ENCODE results near the gene FAM170B. TPM values are rescaled to one million over a fixed set of nuclear protein-coding genes. Genes with fewer than 3 reads are reported as not detected.

The FAM170B gene
- total and polyA plus RNA-seq, 7 experiments from 2014 or later = 0.15 TPM; not detected in 6

- H3K4me3 Mint-ChIP-seq = no peak overlapping the region
- H3K27ac Mint-ChIP-seq = no peak overlapping the region
- no peak for ATAC-seq
- Histone ChIP-seq H3K4me1 (ENCODE audit: control insufficient read depth in 2 of 2, insufficient read depth in 2 of 2, low read length in 2 of 2) (no peaks in the 10 kb centered on the region), H3K9me3 (ENCODE audit: control insufficient read depth in 2 of 3, low read length in 3 of 3) (no peaks in the 10 kb centered on the region), H3K36me3 (ENCODE audit: control insufficient read depth in 2 of 3, insufficient read depth in 3 of 3, low read length in 3 of 3) (no peaks in the 10 kb centered on the region), H3K27me3 (ENCODE audit: control insufficient read depth in 2 of 2, insufficient read depth in 2 of 2, low read length in 2 of 2) (no peaks in the 10 kb centered on the region), H3K27ac (ENCODE audit: low read depth, low read length) (no peak overlapping the region), H3K4me3 (ENCODE audit: low read length) (no peak overlapping the region)
- no peaks in the 10 kb centered on the region for H3K4me1 Mint-ChIP-seq
- ChIA-PET POLR2A (no interaction called here), CTCF (no interaction called here)
- peaks cover 3 to 26% (median 21%) of the 10 kb centered on the region in 5 donors for H3K27me3 Mint-ChIP-seq
- intact Hi-C loops (cut with micrococcal nuclease) = no loop called here
- no peak for DNase-seq
- H3K9me3 Mint-ChIP-seq = peaks cover 0 to 18% (median 5%) of the 10 kb centered on the region in 11 donors
- H3K36me3 Mint-ChIP-seq = peaks cover 0 to 3% (median 0%) of the 10 kb centered on the region in 5 donors
Observed at GRCh38 chr10:49129376-49129775, 4.4 kb downstream of the FAM170B start.

- Histone ChIP-seq H3K4me3 (ENCODE audit: low read length) (no peak overlapping the region), H3K27me3 (ENCODE audit: control insufficient read depth in 2 of 2, insufficient read depth in 2 of 2, low read length in 2 of 2) (no peaks in the 10 kb centered on the region), H3K27ac (ENCODE audit: low read depth, low read length) (no peak overlapping the region), H3K9me3 (ENCODE audit: control insufficient read depth in 2 of 3, low read length in 3 of 3) (no peaks in the 10 kb centered on the region), H3K4me1 (ENCODE audit: control insufficient read depth in 2 of 2, insufficient read depth in 2 of 2, low read length in 2 of 2) (no peaks in the 10 kb centered on the region), H3K36me3 (ENCODE audit: control insufficient read depth in 2 of 3, insufficient read depth in 3 of 3, low read length in 3 of 3) (no peaks in the 10 kb centered on the region)
- peaks cover 5 to 26% (median 21%) of the 10 kb centered on the region in 5 donors for H3K27me3 Mint-ChIP-seq
- H3K27ac Mint-ChIP-seq = no peak overlapping the region
- ATAC-seq (no peak), DNase-seq (no peak)
- ChIA-PET POLR2A (no interaction called here), CTCF (no interaction called here)
- no peak overlapping the region for H3K4me3 Mint-ChIP-seq
- no peaks in the 10 kb centered on the region for H3K4me1 Mint-ChIP-seq
- peaks cover 0 to 20% (median 6%) of the 10 kb centered on the region in 11 donors for H3K9me3 Mint-ChIP-seq
- intact Hi-C loops (cut with micrococcal nuclease) = no loop called here
- peaks cover 0 to 3% (median 0%) of the 10 kb centered on the region in 5 donors for H3K36me3 Mint-ChIP-seq
Observed at GRCh38 chr10:49128854-49129253, 5.0 kb downstream of the FAM170B start.

DNA sequence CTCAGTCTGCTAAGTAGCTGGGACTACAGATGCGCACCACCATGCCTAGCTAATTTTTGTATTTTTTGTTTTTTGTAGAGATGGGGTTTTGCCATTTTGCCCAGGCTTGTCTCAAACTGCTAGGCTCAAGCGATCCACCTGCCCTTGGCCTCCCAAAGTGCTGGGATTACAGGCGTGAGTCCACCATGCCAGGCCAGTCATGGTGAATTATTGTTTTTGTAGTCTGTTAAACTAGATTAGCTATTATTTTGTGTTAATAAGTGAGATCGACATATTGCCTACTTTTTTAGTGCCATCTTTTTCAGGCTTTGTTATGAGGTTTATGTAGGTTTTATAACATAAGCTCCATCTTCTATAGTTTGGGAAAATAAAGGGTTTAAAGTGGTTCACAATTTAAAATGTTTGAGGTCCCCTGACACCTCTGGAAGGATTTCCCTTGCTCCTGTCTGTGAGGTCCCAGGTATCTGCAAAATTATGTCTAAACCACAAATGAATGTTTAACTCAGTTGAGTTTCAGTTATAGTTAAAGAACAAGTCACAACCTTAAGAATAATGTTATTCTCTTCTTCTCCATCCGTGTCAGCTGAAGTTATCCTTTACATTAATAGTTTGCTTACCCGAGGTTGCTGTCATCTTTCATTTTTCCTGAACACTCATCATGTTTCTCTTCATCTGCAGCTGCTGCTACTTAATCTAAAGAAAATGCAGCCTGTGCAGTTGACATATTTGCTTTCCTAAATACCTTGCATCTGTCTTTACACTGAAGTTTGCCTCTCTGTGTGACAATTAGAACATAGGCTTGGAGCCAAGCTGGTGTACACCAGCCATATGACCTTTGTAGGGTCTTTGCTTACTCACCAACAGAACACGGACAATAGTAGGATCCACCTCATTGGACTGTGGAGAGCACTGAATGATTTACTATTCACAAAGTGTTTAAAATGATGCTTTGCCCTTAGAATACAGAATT, 9.6 kb downstream of the FAM170B start:
- H3K27ac ChIP-seq (ENCODE audit: low read depth, low read length) = no peak overlapping the region
- H3K27me3 Mint-ChIP-seq = peaks cover 9 to 23% (median 20%) of the 10 kb centered on the region in 5 donors
- no peak for ATAC-seq
- no peak for DNase-seq
- intact Hi-C loops (cut with micrococcal nuclease) = no loop called here
- H3K27me3 ChIP-seq (ENCODE audit: control insufficient read depth in 2 of 2, insufficient read depth in 2 of 2, low read length in 2 of 2) = no peaks in the 10 kb centered on the region
- H3K4me1 Mint-ChIP-seq = no peaks in the 10 kb centered on the region
- no peaks in the 10 kb centered on the region for H3K9me3 ChIP-seq (ENCODE audit: control insufficient read depth in 2 of 3, low read length in 3 of 3)
- peaks cover 0 to 21% (median 6%) of the 10 kb centered on the region in 11 donors for H3K9me3 Mint-ChIP-seq
- no peak overlapping the region for H3K27ac Mint-ChIP-seq
- H3K36me3 ChIP-seq (ENCODE audit: control insufficient read depth in 2 of 3, insufficient read depth in 3 of 3, low read length in 3 of 3) = no peaks in the 10 kb centered on the region
- ChIA-PET CTCF (no interaction called here), POLR2A (no interaction called here)
- no peaks in the 10 kb centered on the region for H3K36me3 Mint-ChIP-seq
- H3K4me3 ChIP-seq (ENCODE audit: low read length) = no peak overlapping the region
- H3K4me1 ChIP-seq (ENCODE audit: control insufficient read depth in 2 of 2, insufficient read depth in 2 of 2, low read length in 2 of 2) = no peaks in the 10 kb centered on the region
- H3K4me3 Mint-ChIP-seq = no peak overlapping the region

DNA sequence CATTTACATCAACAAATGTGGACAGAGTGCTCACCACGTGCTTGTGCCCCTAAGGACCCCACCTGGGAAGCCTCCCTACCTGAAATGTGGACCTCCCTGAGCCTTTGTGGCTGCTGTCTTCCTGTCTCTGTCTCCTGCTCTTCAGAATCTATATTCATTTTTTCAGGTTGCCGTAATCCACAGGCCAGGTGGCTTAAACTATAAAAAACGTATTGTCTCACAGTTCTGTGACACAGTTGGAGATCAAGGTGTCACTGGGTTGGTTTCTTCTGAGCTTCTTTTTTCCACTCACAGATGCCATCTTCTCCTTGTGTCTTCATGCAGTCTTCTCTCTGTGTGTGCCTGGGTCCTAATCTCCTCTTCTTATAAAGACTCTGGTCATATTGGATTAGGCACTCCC, 12.9 kb downstream of the FAM170B start:
- peaks cover 0 to 4% of the 10 kb centered on the region in 2 donors for H3K27me3 ChIP-seq (ENCODE audit: control insufficient read depth in 2 of 2, insufficient read depth in 2 of 2, low read length in 2 of 2)
- ChIA-PET POLR2A (no interaction called here), CTCF (no interaction called here)
- H3K36me3 Mint-ChIP-seq = peaks cover 0 to 1% (median 0%) of the 10 kb centered on the region in 5 donors
- ATAC-seq (no peak), DNase-seq (no peak)
- peaks cover 5 to 49% (median 15%) of the 10 kb centered on the region in 5 donors for H3K27me3 Mint-ChIP-seq
- H3K4me1 Mint-ChIP-seq = peaks cover 0 to 5% (median 0%) of the 10 kb centered on the region in 7 donors
- H3K9me3 ChIP-seq (ENCODE audit: control insufficient read depth in 2 of 3, low read length in 3 of 3) = no peaks in the 10 kb centered on the region
- no peak overlapping the region for H3K27ac ChIP-seq (ENCODE audit: low read depth, low read length)
- peaks cover 0 to 8% (median 0%) of the 10 kb centered on the region in 11 donors for H3K9me3 Mint-ChIP-seq
- no peak overlapping the region for H3K4me3 Mint-ChIP-seq
- H3K36me3 ChIP-seq (ENCODE audit: control insufficient read depth in 2 of 3, insufficient read depth in 3 of 3, low read length in 3 of 3) = no peaks in the 10 kb centered on the region
- H3K4me3 ChIP-seq (ENCODE audit: low read length) = no peak overlapping the region
- H3K4me1 ChIP-seq (ENCODE audit: control insufficient read depth in 2 of 2, insufficient read depth in 2 of 2, low read length in 2 of 2) = no peaks in the 10 kb centered on the region
- no peak overlapping the region for H3K27ac Mint-ChIP-seq
- intact Hi-C loops (cut with micrococcal nuclease) = no loop called here

GRCh38 chr10:49119746-49120145, 14.1 kb downstream of the FAM170B start:
- no peak overlapping the region for H3K27ac ChIP-seq (ENCODE audit: low read depth, low read length)
- no peaks in the 10 kb centered on the region for H3K9me3 ChIP-seq (ENCODE audit: control insufficient read depth in 2 of 3, low read length in 3 of 3)
- H3K9me3 Mint-ChIP-seq = peaks cover 0 to 8% (median 0%) of the 10 kb centered on the region in 11 donors
- H3K27me3 Mint-ChIP-seq = peaks cover 8 to 56% (median 17%) of the 10 kb centered on the region in 5 donors
- H3K4me1 ChIP-seq (ENCODE audit: control insufficient read depth in 2 of 2, insufficient read depth in 2 of 2, low read length in 2 of 2) = no peaks in the 10 kb centered on the region
- H3K4me1 Mint-ChIP-seq = peaks cover 0 to 5% (median 1%) of the 10 kb centered on the region in 7 donors
- H3K4me3 ChIP-seq (ENCODE audit: low read length) = no peak overlapping the region
- peaks cover 0 to 4% of the 10 kb centered on the region in 2 donors for H3K27me3 ChIP-seq (ENCODE audit: control insufficient read depth in 2 of 2, insufficient read depth in 2 of 2, low read length in 2 of 2)
- no peak overlapping the region for H3K4me3 Mint-ChIP-seq
- no peaks in the 10 kb centered on the region for H3K36me3 ChIP-seq (ENCODE audit: control insufficient read depth in 2 of 3, insufficient read depth in 3 of 3, low read length in 3 of 3)
- H3K27ac Mint-ChIP-seq = no peak overlapping the region
- DNase-seq (no peak), ATAC-seq (no peak)
- ChIA-PET POLR2A (no interaction called here), CTCF (no interaction called here)
- peaks cover 0 to 1% (median 0%) of the 10 kb centered on the region in 5 donors for H3K36me3 Mint-ChIP-seq
- intact Hi-C loops (cut with micrococcal nuclease) = no loop called here

DNA sequence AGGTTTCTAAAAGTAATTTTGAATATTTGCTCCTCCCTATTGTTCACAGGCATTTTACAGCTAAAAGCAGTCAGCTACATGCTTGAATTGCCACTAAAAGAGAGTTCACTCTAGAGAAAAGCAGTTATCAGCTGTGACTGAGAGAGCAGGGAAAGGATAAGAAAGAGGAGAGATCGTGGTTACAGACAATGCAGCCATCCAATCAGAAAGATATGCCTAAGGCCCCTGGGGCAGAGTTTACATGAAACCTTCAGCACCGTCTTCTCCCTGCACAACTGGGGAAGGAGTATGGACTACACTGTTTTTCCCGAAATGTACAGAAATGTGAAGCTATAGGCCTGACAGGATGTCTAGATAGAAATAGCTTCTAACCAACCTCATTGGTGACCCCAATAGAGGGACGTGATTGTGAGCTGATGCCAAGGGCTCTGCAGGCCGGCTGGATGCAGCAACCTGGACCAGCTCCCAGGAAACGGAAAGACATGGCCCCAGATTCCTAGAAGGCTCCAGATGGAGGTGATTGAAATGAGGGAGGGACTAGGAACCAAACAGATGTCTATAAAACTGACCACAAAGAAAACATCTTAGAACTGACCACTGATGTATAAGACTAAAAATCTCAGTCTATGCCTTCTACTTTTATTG, 15.3 kb downstream of the FAM170B start:
- Mint-ChIP-seq H3K4me1 (peaks cover 0 to 7% (median 5%) of the 10 kb centered on the region in 7 donors), H3K27ac (no peak overlapping the region), H3K4me3 (no peak overlapping the region), H3K27me3 (peaks cover 17 to 62% (median 20%) of the 10 kb centered on the region in 5 donors), H3K36me3 (peaks cover 0 to 1% (median 0%) of the 10 kb centered on the region in 5 donors), H3K9me3 (peaks cover 0 to 4% (median 0%) of the 10 kb centered on the region in 11 donors)
- Histone ChIP-seq H3K4me1 (ENCODE audit: control insufficient read depth in 2 of 2, insufficient read depth in 2 of 2, low read length in 2 of 2) (no peaks in the 10 kb centered on the region), H3K9me3 (ENCODE audit: control insufficient read depth in 2 of 3, low read length in 3 of 3) (no peaks in the 10 kb centered on the region), H3K4me3 (ENCODE audit: low read length) (no peak overlapping the region), H3K27me3 (ENCODE audit: control insufficient read depth in 2 of 2, insufficient read depth in 2 of 2, low read length in 2 of 2) (peaks cover 0 to 4% of the 10 kb centered on the region in 2 donors), H3K27ac (ENCODE audit: low read depth, low read length) (no peak overlapping the region), H3K36me3 (ENCODE audit: control insufficient read depth in 2 of 3, insufficient read depth in 3 of 3, low read length in 3 of 3) (no peaks in the 10 kb centered on the region)
- intact Hi-C loops (cut with micrococcal nuclease) = no loop called here
- no peak for DNase-seq
- ChIA-PET POLR2A (no interaction called here), CTCF (no interaction called here)
- ATAC-seq = no peak

Data from naive thymus-derived CD4-positive, alpha-beta T cell (primary cell).